H1 (cell line): ENCODE data around the gene MAPK8IP3. TPM values are rescaled to one million over a fixed set of nuclear protein-coding genes. Genes with fewer than 3 reads are reported as not detected.

ENCODE experiments used
- CTCF ChIA-PET: fragments of 300-600 bp; sonication (Branson Sonifier 250); formaldehyde crosslinking; loops from one replicate; lab custom pipeline; 2021; ENCODE audit not compliant: partially characterized antibody; lab: Charles Lee
- POLR2A ChIA-PET: fragments of 300-600 bp; sonication (Branson Sonifier 250); formaldehyde crosslinking; loops from one replicate; lab custom pipeline; 2021; ENCODE audit warnings: inconsistent platforms; ENCODE audit not compliant: partially characterized antibody; lab: Charles Lee
- DNase-seq, 2 experiments: peaks; one replicate each; pipeline versions ENCODE4 v3.0.0 to v3.0.0-alpha.2; 2010 to 2022; ENCODE audit warnings: low spot score in 2 of 2, low read depth in 1 of 2, mixed read lengths in 1 of 2
- FAIRE-seq: peaks from 2 replicates; lab custom pipeline; 2011; peaks lifted over from hg19 to GRCh38; lab: Jason Lieb, UNC
- H2AFZ ChIP-seq: 2 replicates; pipeline ENCODE4 v1.8.1; 2012; ENCODE audit warnings: low read length, inconsistent platforms
- H2AK5ac ChIP-seq: 2 replicates; pipeline ENCODE4 v1.6.1; 2013; ENCODE audit warnings: low read depth, low read length
- H2BK120ac ChIP-seq: replicated peaks from 2 replicates; pipeline ENCODE3; 2013; ENCODE audit warnings: low read depth, low read length, inconsistent platforms
- H2BK12ac ChIP-seq: 2 replicates; pipeline ENCODE4 v1.6.1; 2013; ENCODE audit warnings: low read depth, low read length
- H2BK15ac ChIP-seq: 2 replicates; pipeline ENCODE4 v1.6.1; 2013; ENCODE audit warnings: low read length
- H2BK20ac ChIP-seq: 2 replicates; pipeline ENCODE4 v1.6.1; 2013; ENCODE audit warnings: low read length
- H2BK5ac ChIP-seq: 2 replicates; pipeline ENCODE4 v1.6.1; 2013; ENCODE audit warnings: low read depth, low read length
- H3K14ac ChIP-seq: 2 replicates; pipeline ENCODE4 v1.6.1; 2013; ENCODE audit warnings: inconsistent platforms; ENCODE audit not compliant: insufficient read length
- H3K18ac ChIP-seq: 2 replicates; pipeline ENCODE4 v1.6.1; 2013; ENCODE audit warnings: low read length; ENCODE audit errors: extremely low read depth
- H3K23ac ChIP-seq: 2 replicates; pipeline ENCODE4 v1.6.1; 2013; ENCODE audit warnings: inconsistent platforms; ENCODE audit not compliant: insufficient read length
- H3K23me2 ChIP-seq: 2 replicates; pipeline ENCODE4 v1.6.1; 2013; ENCODE audit warnings: low read depth, low read length
- H3K27ac ChIP-seq: 2 replicates; pipeline ENCODE4 v1.6.1; 2011; ENCODE audit warnings: low read depth, low read length, inconsistent platforms
- H3K27me3 ChIP-seq, 4 experiments: replicated peaks in 1 of 4; 1 replicate in 1 of 4; 2 replicates in 3 of 4; pipeline versions ENCODE4 v1.6.1 to v1.8.1; 2011 to 2013; ENCODE audit warnings: low read length in 3 of 4, mild to moderate bottlenecking in 3 of 4, inconsistent platforms in 2 of 4, mixed read lengths in 2 of 4, moderate library complexity in 1 of 4; ENCODE audit not compliant: control insufficient read depth in 3 of 4, insufficient read depth in 3 of 4; ENCODE audit errors: extremely low read depth in 1 of 4
- H3K36me3 ChIP-seq, 4 experiments: 2 replicates each; pipeline versions ENCODE4 v1.6.1 to v1.8.1; 2011 to 2013; ENCODE audit warnings: mild to moderate bottlenecking in 4 of 4, low read length in 3 of 4, moderate library complexity in 2 of 4, control low read depth in 1 of 4, inconsistent platforms in 1 of 4; ENCODE audit not compliant: insufficient read depth in 4 of 4, control insufficient read depth in 2 of 4
- H3K4ac ChIP-seq: replicated peaks from 2 replicates; pipeline ENCODE3; 2013; ENCODE audit warnings: low read length, low read depth, mixed read lengths, inconsistent platforms; ENCODE audit not compliant: insufficient read length
- H3K4me1 ChIP-seq, 4 experiments: replicated peaks in 1 of 4; 1 replicate in 1 of 4; 2 replicates in 3 of 4; pipeline versions ENCODE4 v1.6.1 to v1.8.1; 2011 to 2013; ENCODE audit warnings: low read length in 3 of 4, inconsistent platforms in 2 of 4, mixed read lengths in 1 of 4; ENCODE audit not compliant: insufficient read depth in 4 of 4, control insufficient read depth in 3 of 4
- H3K4me2 ChIP-seq, 2 experiments: 2 replicates each; pipeline versions ENCODE4 v1.6.1 to v1.8.1; 2011 to 2013; ENCODE audit warnings: low read depth in 2 of 2, low read length in 2 of 2, control low read depth in 1 of 2, inconsistent platforms in 1 of 2, mild to moderate bottlenecking in 1 of 2; ENCODE audit not compliant: insufficient read depth in 1 of 2
- H3K4me3 ChIP-seq, 4 experiments: fragments of 200-600, 300-600 bp in 1 of 4; sonication (generic), shearing (Covaris generic), sonication (Bioruptor Twin) in 1 of 4; 2 replicates each; pipeline versions ENCODE4 v1.5.1 to v1.8.1; 2011 to 2016; ENCODE audit warnings: low read length in 4 of 4, low read depth in 3 of 4, control low read depth in 2 of 4, inconsistent platforms in 2 of 4, mild to moderate bottlenecking in 2 of 4, mixed read lengths in 1 of 4, moderate library complexity in 1 of 4; ENCODE audit not compliant: insufficient read depth in 2 of 4; ENCODE audit errors: extremely low read depth in 1 of 4
- H3K56ac ChIP-seq: replicated peaks from 2 replicates; pipeline ENCODE3; 2013; ENCODE audit warnings: low read depth, mild to moderate bottlenecking, mixed read lengths, low read length, inconsistent platforms; ENCODE audit not compliant: insufficient read length
- H3K79me1 ChIP-seq: 2 replicates; pipeline ENCODE4 v1.6.1; 2013; ENCODE audit warnings: low read depth, low read length, control low read depth
- H3K79me2 ChIP-seq, 2 experiments: 2 replicates each; pipeline versions ENCODE4 v1.6.1 to v1.8.1; 2012 to 2013; ENCODE audit warnings: low read length in 2 of 2, mild to moderate bottlenecking in 2 of 2, inconsistent platforms in 1 of 2; ENCODE audit not compliant: insufficient read depth in 2 of 2, control insufficient read depth in 1 of 2
- H3K9ac ChIP-seq, 4 experiments: replicated peaks in 1 of 4; 1 replicate in 1 of 4; 2 replicates in 3 of 4; pipeline versions ENCODE4 v1.6.1 to v1.8.1; 2011 to 2013; ENCODE audit warnings: low read depth in 3 of 4, low read length in 3 of 4, control low read depth in 2 of 4, mild to moderate bottlenecking in 2 of 4, moderate library complexity in 2 of 4, inconsistent platforms in 1 of 4; ENCODE audit errors: extremely low read depth in 1 of 4
- H3K9me3 ChIP-seq, 2 experiments: 2 replicates each; pipeline versions ENCODE4 v1.6.1 to v1.8.1; 2012 to 2013; ENCODE audit warnings: mild to moderate bottlenecking in 2 of 2, moderate library complexity in 2 of 2, control low read depth in 1 of 2, inconsistent platforms in 1 of 2, low read depth in 1 of 2, low read length in 1 of 2, mixed read lengths in 1 of 2; ENCODE audit not compliant: insufficient read depth in 2 of 2
- H4K20me1 ChIP-seq, 2 experiments: replicated peaks in 1 of 2; 2 replicates each; pipeline versions ENCODE3 to v1.8.1; 2011 to 2013; ENCODE audit warnings: inconsistent platforms in 2 of 2, low read length in 2 of 2, mild to moderate bottlenecking in 1 of 2; ENCODE audit not compliant: insufficient read depth in 2 of 2, control insufficient read depth in 1 of 2
- H4K5ac ChIP-seq: 2 replicates; pipeline ENCODE4 v1.6.1; 2013; ENCODE audit warnings: low read length, low read depth, mixed read lengths, inconsistent platforms; ENCODE audit not compliant: insufficient read length
- H4K8ac ChIP-seq: 2 replicates; pipeline ENCODE4 v1.8.0; 2013; ENCODE audit warnings: mild to moderate bottlenecking, moderate library complexity, low read length, inconsistent platforms; ENCODE audit not compliant: insufficient read depth; ENCODE audit errors: extremely low read depth
- H4K91ac ChIP-seq: replicated peaks from 2 replicates; pipeline ENCODE3; 2013; ENCODE audit warnings: low read length, mixed read lengths, inconsistent platforms; ENCODE audit not compliant: insufficient read length
- BRCA1 ChIP-seq: IDR thresholded peaks from 2 replicates; pipeline ENCODE4 v1.6.1; 2012; ENCODE audit warnings: low read depth, low read length, improper control_type of control experiment
- CREB1 ChIP-seq: IDR thresholded peaks from 2 replicates; pipeline ENCODE4 v1.6.1; 2012; ENCODE audit warnings: inconsistent platforms
- CTBP2 ChIP-seq: IDR thresholded peaks from 2 replicates; pipeline ENCODE4 v1.7.0; 2011; ENCODE audit warnings: borderline replicate concordance, mild to moderate bottlenecking, moderate library complexity, mixed read lengths, low read length; ENCODE audit not compliant: insufficient read depth, insufficient read length
- EZH2 ChIP-seq: fragments of 200-600 bp; sonication (generic); IDR thresholded peaks from 2 replicates; pipeline ENCODE4 v1.7.1; 2012; ENCODE audit warnings: low read depth, mild to moderate bottlenecking, moderate library complexity, low read length, inconsistent platforms; ENCODE audit not compliant: severe bottlenecking
- JUN ChIP-seq: IDR thresholded peaks from 2 replicates; pipeline ENCODE4 v1.6.1; 2011; ENCODE audit warnings: low read depth, mild to moderate bottlenecking, improper control_type of control experiment, low read length
- PHF8 ChIP-seq: fragments of 200-600 bp; sonication (generic); conservative IDR thresholded peaks from 2 replicates; pipeline ENCODE4 v1.7.1; 2012; ENCODE audit warnings: low read depth, mild to moderate bottlenecking, inconsistent platforms, low read length, moderate library complexity
- POLR2AphosphoS5 ChIP-seq: IDR thresholded peaks from 2 replicates; pipeline ENCODE4 v1.6.1; 2011; ENCODE audit warnings: low read depth, low read length
- RBBP5 ChIP-seq: IDR thresholded peaks from 2 replicates; pipeline ENCODE4 v1.7.1; 2012; ENCODE audit warnings: low read depth, mild to moderate bottlenecking, inconsistent platforms, low read length, moderate library complexity, borderline replicate concordance
- SP4 ChIP-seq: IDR thresholded peaks from 2 replicates; pipeline ENCODE4 v1.6.1; 2012; ENCODE audit warnings: low read length, inconsistent platforms
- SRF ChIP-seq: IDR thresholded peaks from 2 replicates; pipeline ENCODE4 v1.6.1; 2011; ENCODE audit warnings: mild to moderate bottlenecking, low read depth, low read length, moderate library complexity
- WGBS, 2 experiments: shearing (Covaris generic) in 1 of 2; methylation state at CpG; one replicate each; pipeline versions ENCODE4 v1.1.6 to v1.1.7; 2013 to 2015; ENCODE audit warnings: low lambda C conversion rate in 2 of 2, mixed read lengths in 2 of 2, inconsistent platforms in 1 of 2, low coverage in 1 of 2, missing lambda C conversion rate in 1 of 2; ENCODE audit not compliant: insufficient replicate concordance in 2 of 2, insufficient coverage in 1 of 2, insufficient read length in 1 of 2; ENCODE audit errors: extremely low coverage in 1 of 2, missing lambda C conversion rate in 1 of 2; 5-methylcytosine and 5-hydroxymethylcytosine counted together
- polyA plus RNA-seq, 7 experiments: library from polyadenylated mRNA; depleted of rRNA in 3 of 7; stranded (reverse) in 5 of 7; unstranded in 2 of 7; fragments of >200 nt in 5 of 7; fragments of 200-250 nt in 2 of 7; gene quantifications; 1 replicate in 5 of 7; 2 replicates in 1 of 7; 4 replicates in 1 of 7; pipeline versions ENCODE4 v1.2.1 to v1.2.3, GENCODE V29; 2011 to 2013; ENCODE audit warnings: missing spikeins in 2 of 7, mixed read lengths in 2 of 7
- total RNA-seq: library from RNA; stranded (reverse); fragmentation: NEBNext Ultra II Directional; extraction: Animal tissue kit (Norgen Biotek cat#: 25700); gene quantifications from 2 replicates; pipeline ENCODE4 v1.2.1, GENCODE V29; 2021
- TF ChIP-seq, protein P1 (sequence below): IDR thresholded peaks from 2 replicates; pipeline ENCODE4 v1.6.1; 2012; ENCODE audit warnings: low read length, inconsistent platforms
- TF ChIP-seq, protein P2 (sequence below): IDR thresholded peaks from 2 replicates; pipeline ENCODE4 v1.6.1; 2012; ENCODE audit warnings: inconsistent platforms

MAPK8IP3 gene
- total and polyA plus RNA-seq, 2 of the 8 experiments (the other 6 are each of a cell fraction or from before 2014, with no cell fraction given) = 16.9 to 43.4 TPM

DNA sequence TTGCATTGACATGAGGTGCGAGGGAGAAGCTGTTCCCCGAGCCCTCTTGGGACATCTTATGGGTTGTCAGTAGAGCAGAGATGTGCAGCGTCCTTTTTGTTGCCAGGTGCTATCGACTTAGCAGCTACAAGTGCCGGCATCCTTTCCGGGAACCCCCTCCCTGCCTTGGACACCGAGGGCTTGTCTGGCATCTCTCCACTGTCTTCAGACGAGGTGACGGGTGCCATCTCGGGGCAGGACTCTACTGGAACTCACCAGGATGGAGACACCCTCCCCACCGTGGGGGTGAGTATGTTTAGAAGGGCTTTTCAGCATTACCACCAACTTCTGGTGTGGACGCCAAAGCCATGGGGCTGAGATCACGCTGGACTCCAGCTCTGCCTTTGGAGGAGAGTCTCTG lies 39.7 kb upstream of the MAPK8IP3 start:
- Histone ChIP-seq H3K56ac (no peak overlapping the region), H2BK5ac (no peak overlapping the region), H3K4me2 (no peak overlapping the region), H3K4me1 (no peaks in the 10 kb centered on the region), H2BK15ac (no peak overlapping the region), H4K20me1 (peaks cover 0 to 5% of the 10 kb centered on the region in 2 experiments), H4K5ac (no peak overlapping the region), H3K27ac (no peak overlapping the region), H3K27me3 (no peaks in the 10 kb centered on the region; a peak in 1 of 7 replicates), H3K18ac (no peak overlapping the region), H4K91ac (no peak overlapping the region), H3K9ac (no peak overlapping the region), H3K79me2 (no peaks in the 10 kb centered on the region), H3K79me1 (no peaks in the 10 kb centered on the region), H2BK20ac (no peak overlapping the region), H3K23ac (no peak overlapping the region), H3K23me2 (no peaks in the 10 kb centered on the region), H3K14ac (no peak overlapping the region), H2BK120ac (no peak overlapping the region), H2AFZ (no peak overlapping the region), H2BK12ac (no peak overlapping the region), H2AK5ac (no peak overlapping the region), H3K36me3 (peaks cover 27 to 73% (median 63%) of the 10 kb centered on the region in 4 experiments), H4K8ac (no peak overlapping the region), H3K4me3 (no peak overlapping the region), H3K9me3 (no peaks in the 10 kb centered on the region), H3K4ac (no peak overlapping the region)
- TF ChIP-seq PHF8 (no peak), RBBP5 (no peak), BRCA1 (no peak), SRF (no peak), CREB1 (no peak), JUN (no peak), EZH2 (no peak), CTBP2 (no peak), POLR2AphosphoS5 (no peak), SP4 (no peak)
- TF ChIP-seq, protein P1, sequence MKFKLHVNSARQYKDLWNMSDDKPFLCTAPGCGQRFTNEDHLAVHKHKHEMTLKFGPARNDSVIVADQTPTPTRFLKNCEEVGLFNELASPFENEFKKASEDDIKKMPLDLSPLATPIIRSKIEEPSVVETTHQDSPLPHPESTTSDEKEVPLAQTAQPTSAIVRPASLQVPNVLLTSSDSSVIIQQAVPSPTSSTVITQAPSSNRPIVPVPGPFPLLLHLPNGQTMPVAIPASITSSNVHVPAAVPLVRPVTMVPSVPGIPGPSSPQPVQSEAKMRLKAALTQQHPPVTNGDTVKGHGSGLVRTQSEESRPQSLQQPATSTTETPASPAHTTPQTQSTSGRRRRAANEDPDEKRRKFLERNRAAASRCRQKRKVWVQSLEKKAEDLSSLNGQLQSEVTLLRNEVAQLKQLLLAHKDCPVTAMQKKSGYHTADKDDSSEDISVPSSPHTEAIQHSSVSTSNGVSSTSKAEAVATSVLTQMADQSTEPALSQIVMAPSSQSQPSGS = no peak
- TF ChIP-seq, protein P2, sequence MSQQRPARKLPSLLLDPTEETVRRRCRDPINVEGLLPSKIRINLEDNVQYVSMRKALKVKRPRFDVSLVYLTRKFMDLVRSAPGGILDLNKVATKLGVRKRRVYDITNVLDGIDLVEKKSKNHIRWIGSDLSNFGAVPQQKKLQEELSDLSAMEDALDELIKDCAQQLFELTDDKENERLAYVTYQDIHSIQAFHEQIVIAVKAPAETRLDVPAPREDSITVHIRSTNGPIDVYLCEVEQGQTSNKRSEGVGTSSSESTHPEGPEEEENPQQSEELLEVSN = no peak
- ChIA-PET POLR2A (interaction anchor here (1.8 to 3.1 kb wide), 2 partner anchors 10 to 12 kb away, joined by 3 to 8 read pairs; partner anchors contain the start of gene JPT2), CTCF (interaction anchor here (1.2 kb wide), 1 partner anchor 93 kb away, joined by 3 read pairs; no protein-coding TSS in a partner anchor)
- FAIRE-seq (no peak), DNase-seq (no peak)
- WGBS, 2 experiments = 91% methylated on average over 13 of the region's 13 CpGs; no CpG with 5 or more reads in 1 of the 2 experiments
